K562 (cell line): Measurements from ENCODE around the gene SH2D3A. TPM values are rescaled to one million over a fixed set of nuclear protein-coding genes. Genes with fewer than 3 reads are reported as not detected.

Experiments
- ATAC-seq: fragments of 200-7000 bp; cut with Tn5 transposase; 3 replicates; pipeline ENCODE4 v1.9.1; 2020; ENCODE audit warnings: moderate library complexity
- BruUV-seq: library from RNA; stranded (reverse); fragments of 400-500 nt; replicated peaks from 2 replicates; lab custom pipeline; 2021; lab: Mats Ljungman, UMichigan
- CTCF ChIA-PET: fragments of 300-600 bp; formaldehyde crosslinking; extraction: SDS; loops from one replicate; lab custom pipeline; 2021; ENCODE audit warnings: low intra/inter-chr PET ratio; lab: Yijun Ruan, JAX
- POLR2A ChIA-PET: fragments of 300-600, 350-650 bp; sonication (Branson Sonifier 250); formaldehyde crosslinking; extraction: SDS; loops from one replicate; lab custom pipeline; 2021; ENCODE audit warnings: antibody characterized with exemption, inconsistent platforms; lab: Yijun Ruan, JAX
- DNase-seq, 4 experiments: peaks; one replicate each; pipeline versions ENCODE4 v3.0.0 to v3.0.0-alpha.2; 2011 to 2018; ENCODE audit warnings: low spot score in 3 of 4, mixed read lengths in 3 of 4; ENCODE audit errors: extremely low read depth in 1 of 4
- FAIRE-seq: peaks from 2 replicates; lab custom pipeline; 2011; peaks lifted over from hg19 to GRCh38; lab: Jason Lieb, UNC
- H2AFZ ChIP-seq: 2 replicates; pipeline ENCODE4 v1.6.0; 2011; ENCODE audit warnings: low read depth, low read length, control low read depth, inconsistent platforms
- H3K27ac ChIP-seq: fragments of 200-600 bp; 3 replicates; pipeline ENCODE4 v1.8.0; 2011; ENCODE audit warnings: low read depth, mild to moderate bottlenecking, control low read depth, inconsistent platforms, low read length, moderate library complexity, mixed read lengths; ENCODE audit errors: extremely low read depth
- H3K27me3 ChIP-seq, 2 experiments: fragments of 300-600 bp in 1 of 2; 2 replicates in 1 of 2; 3 replicates in 1 of 2; pipeline versions ENCODE4 v1.6.0 to v1.8.0; 2011; ENCODE audit warnings: inconsistent platforms in 2 of 2, low read length in 2 of 2, mild to moderate bottlenecking in 1 of 2, mixed read lengths in 1 of 2, moderate library complexity in 1 of 2; ENCODE audit not compliant: control insufficient read depth in 2 of 2, insufficient read depth in 2 of 2
- H3K36me3 ChIP-seq: fragments of 300-600 bp; 3 replicates; pipeline ENCODE4 v1.8.0; 2011; ENCODE audit warnings: mild to moderate bottlenecking, low read length, inconsistent platforms; ENCODE audit not compliant: control insufficient read depth, insufficient read depth
- H3K4me1 ChIP-seq, 2 experiments: fragments of 200-600 bp in 1 of 2; replicated peaks in 1 of 2; 2 replicates in 1 of 2; 3 replicates in 1 of 2; pipeline versions ENCODE4 v1.5.1 to v1.8.0; 2011; ENCODE audit warnings: inconsistent platforms in 2 of 2, low read length in 2 of 2, mild to moderate bottlenecking in 1 of 2, mixed read lengths in 1 of 2, moderate library complexity in 1 of 2; ENCODE audit not compliant: control insufficient read depth in 2 of 2, insufficient read depth in 2 of 2
- H3K4me2 ChIP-seq: 2 replicates; pipeline ENCODE4 v1.6.1; 2011; ENCODE audit warnings: low read length, control low read depth, inconsistent platforms, mixed read lengths; ENCODE audit not compliant: insufficient read depth
- H3K4me3 ChIP-seq: fragments of 200-600 bp; sonication (generic), shearing (Covaris generic); 2 replicates; pipeline ENCODE4 v1.5.1; 2016; ENCODE audit warnings: control low read depth, inconsistent platforms
- H3K79me2 ChIP-seq: fragments of 200-600 bp; 3 replicates; pipeline ENCODE4 v1.8.0; 2011; ENCODE audit warnings: low read length, inconsistent platforms; ENCODE audit not compliant: control insufficient read depth, insufficient read depth
- H3K9ac ChIP-seq, 2 experiments: 2 replicates each; pipeline versions ENCODE4 v1.6.0 to v1.6.1; 2011; ENCODE audit warnings: low read depth in 2 of 2, low read length in 2 of 2, control low read depth in 1 of 2, inconsistent platforms in 1 of 2, mild to moderate bottlenecking in 1 of 2, mixed read lengths in 1 of 2; ENCODE audit not compliant: insufficient read depth in 1 of 2
- H3K9me1 ChIP-seq: one replicate; pipeline ENCODE4 v1.6.0; 2011; ENCODE audit warnings: inconsistent platforms, mild to moderate bottlenecking, low read length, moderate library complexity; ENCODE audit not compliant: control insufficient read depth, insufficient read depth
- H3K9me3 ChIP-seq: replicated peaks from 2 replicates; pipeline ENCODE4 v1.5.1; 2011; ENCODE audit warnings: low read depth, low read length, inconsistent platforms; ENCODE audit not compliant: control insufficient read depth, insufficient read depth
- H4K20me1 ChIP-seq: replicated peaks from 2 replicates; pipeline ENCODE4 v1.6.1; 2011; ENCODE audit warnings: low read length, inconsistent platforms, mixed read lengths; ENCODE audit not compliant: control insufficient read depth, insufficient read depth
- CAMTA2 ChIP-seq: fragments of 250-450 bp; sonication (Bioruptor Pico); conservative IDR thresholded peaks from 2 replicates; pipeline ENCODE4 v1.5.1; 2022
- THAP7 ChIP-seq: fragments of 250-450 bp; sonication (Bioruptor Pico); IDR thresholded peaks from 2 replicates; pipeline ENCODE4 v1.5.0; 2021
- WGBS: fragments of 100-300 bp; shearing (Covaris generic); methylation state at CpG from one replicate; pipeline ENCODE4 v1.1.6; 2016; ENCODE audit warnings: low coverage, mixed read lengths; ENCODE audit not compliant: insufficient coverage; ENCODE audit errors: missing lambda C conversion rate; 5-methylcytosine and 5-hydroxymethylcytosine counted together
- in situ Hi-C: fragments of 300-500 bp; cut with MboI; formaldehyde crosslinking; loops from 4 replicates; pipeline ENCODE4 v1.15.0; 2018; ENCODE audit warnings: inconsistent platforms, mixed read lengths
- intact Hi-C: fragments of 100-400 bp; cut with micrococcal nuclease; formaldehyde crosslinking; loops from 2 replicates; pipeline ENCODE4 v1.14.2; 2022
- polyA plus RNA-seq, 8 experiments: library from polyadenylated mRNA; depleted of rRNA in 4 of 8; stranded (reverse) in 5 of 8; unstranded in 3 of 8; fragments of >200 nt; fragmentation: Nextera tagmentation in 2 of 8; fragmentation: Illumina TruSeq in 1 of 8; extraction: Ambion mirVana in 2 of 8; extraction: Trizol in 1 of 8; gene quantifications; 2 replicates each; pipeline versions ENCODE4 v1.2.1 to v1.2.3, GENCODE V29; 2011 to 2014; ENCODE audit warnings: inconsistent platforms in 1 of 8, missing spikeins in 1 of 8
- total RNA-seq, 7 experiments: library from RNA; depleted of rRNA in 6 of 7; stranded (reverse); fragments of >200 nt in 6 of 7; fragmentation: Illumina TruSeq in 2 of 7; extraction: Trizol in 2 of 7; gene quantifications; 2 replicates each; pipeline versions ENCODE4 v1.2.1 to v1.2.3, GENCODE V29; 2011 to 2021; ENCODE audit warnings: low replicate concordance in 1 of 7
- TF ChIP-seq, protein P1 (sequence below): sonication (generic); formaldehyde crosslinking; IDR thresholded peaks from 2 replicates; pipeline ENCODE4 v1.8.0; 2022; ENCODE audit warnings: mild to moderate bottlenecking, missing genetic modification reagents

Gene SH2D3A
- total and polyA plus RNA-seq, 9 of the 15 experiments (the other 6 are each of a cell fraction or from before 2014, with no cell fraction given): 0.75 to 26.3 (median 8.9) TPM

GRCh38 chr19:6813659-6814058, 46.4 kb upstream of the SH2D3A start:
- H3K27ac ChIP-seq: no peak overlapping the region
- H4K20me1 ChIP-seq: no peaks in the 10 kb centered on the region
- H3K36me3 ChIP-seq: no peaks in the 10 kb centered on the region
- intact Hi-C loops: no loop called here
- H3K9me1 ChIP-seq: no peaks in the 10 kb centered on the region
- DNase-seq (no peak), FAIRE-seq (no peak), ATAC-seq (no peak)
- no peak overlapping the region for H3K9ac ChIP-seq
- H2AFZ ChIP-seq: no peak overlapping the region
- POLR2A ChIA-PET: interaction anchor here (0.6 to 1.3 kb wide), 4 partner anchors 9 to 28 kb away, joined by 3 read pairs; no protein-coding TSS in a partner anchor
- H3K4me2 ChIP-seq: no peak overlapping the region
- H3K4me1 ChIP-seq: no peaks in the 10 kb centered on the region; a peak in 1 of 5 replicates
- no peak for TF ChIP-seq CAMTA2 (CRISPR knock-in tag)
- TF ChIP-seq, protein P1, sequence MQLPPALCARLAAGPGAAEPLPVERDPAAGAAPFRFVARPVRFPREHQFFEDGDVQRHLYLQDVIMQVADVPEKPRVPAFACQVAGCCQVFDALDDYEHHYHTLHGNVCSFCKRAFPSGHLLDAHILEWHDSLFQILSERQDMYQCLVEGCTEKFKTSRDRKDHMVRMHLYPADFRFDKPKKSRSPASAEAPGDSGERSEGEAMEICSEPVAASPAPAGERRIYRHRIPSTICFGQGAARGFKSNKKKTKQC: no peak
- H3K79me2 ChIP-seq: no peaks in the 10 kb centered on the region
- no TSS peak for BruUV-seq
- no peak overlapping the region for H3K4me3 ChIP-seq
- in situ Hi-C loops: no loop called here
- H3K27me3 ChIP-seq: no peaks in the 10 kb centered on the region
- WGBS: 32% methylated on average over 4 of the region's 4 CpGs
- CTCF ChIA-PET: no interaction called here
- H3K9me3 ChIP-seq: 0 out of 2 replicates have a peak, but pooled peaks cover under 1% of the 10 kb centered on the region

DNA sequence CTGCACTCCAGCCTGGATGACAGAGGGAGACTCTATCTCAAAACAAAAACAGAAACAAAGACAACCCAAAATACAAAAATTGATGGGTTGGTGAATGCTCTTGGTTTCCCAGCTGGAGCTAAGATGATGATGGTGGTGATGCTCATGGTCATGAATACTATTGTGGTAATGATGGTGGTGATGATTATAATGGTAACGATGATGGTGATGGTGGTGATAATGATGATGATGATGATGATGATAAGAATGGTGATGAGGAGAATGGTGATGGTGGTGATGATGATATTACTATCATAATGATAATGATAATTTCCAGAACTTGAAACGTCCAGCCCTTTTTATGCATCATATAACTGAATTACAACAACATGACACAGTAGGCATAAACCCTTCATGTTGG, 45.4 kb upstream of the SH2D3A start:
- in situ Hi-C loops: no loop called here
- no peaks in the 10 kb centered on the region for H4K20me1 ChIP-seq
- FAIRE-seq (peak; percentile 11), ATAC-seq (no peak), DNase-seq (no peak)
- no peak for TF ChIP-seq THAP7 (CRISPR knock-in tag)
- H3K4me3 ChIP-seq: no peak overlapping the region
- no peak overlapping the region for H3K9ac ChIP-seq
- no peaks in the 10 kb centered on the region for H3K27me3 ChIP-seq
- POLR2A ChIA-PET: interaction anchor here (0.6 to 1.3 kb wide), 6 partner anchors 8 to 1023 kb away, joined by 3 to 6 read pairs (median 3); no protein-coding TSS in a partner anchor
- H3K36me3 ChIP-seq: no peaks in the 10 kb centered on the region
- H3K79me2 ChIP-seq: no peaks in the 10 kb centered on the region
- no peaks in the 10 kb centered on the region; a peak in 1 of 5 replicates for H3K4me1 ChIP-seq
- intact Hi-C loops: no loop called here
- WGBS: 22% methylated on average over 2 of the region's 2 CpGs
- H2AFZ ChIP-seq: no peak overlapping the region
- peaks cover 4% of the 10 kb centered on the region; the same call in 1 of the 2 replicates for H3K9me3 ChIP-seq
- no peak overlapping the region for H3K27ac ChIP-seq
- no peak overlapping the region for H3K4me2 ChIP-seq
- no peaks in the 10 kb centered on the region for H3K9me1 ChIP-seq
- CTCF ChIA-PET: no interaction called here
- BruUV-seq: no TSS peak
